Fibroblast of skin of right biceps (primary cell): ENCODE data around the gene ODC1.

Experiments
- DNase-seq: peaks from one replicate; pipeline ENCODE4 v3.0.0-alpha.2; 2013

ODC1 gene

DNA sequence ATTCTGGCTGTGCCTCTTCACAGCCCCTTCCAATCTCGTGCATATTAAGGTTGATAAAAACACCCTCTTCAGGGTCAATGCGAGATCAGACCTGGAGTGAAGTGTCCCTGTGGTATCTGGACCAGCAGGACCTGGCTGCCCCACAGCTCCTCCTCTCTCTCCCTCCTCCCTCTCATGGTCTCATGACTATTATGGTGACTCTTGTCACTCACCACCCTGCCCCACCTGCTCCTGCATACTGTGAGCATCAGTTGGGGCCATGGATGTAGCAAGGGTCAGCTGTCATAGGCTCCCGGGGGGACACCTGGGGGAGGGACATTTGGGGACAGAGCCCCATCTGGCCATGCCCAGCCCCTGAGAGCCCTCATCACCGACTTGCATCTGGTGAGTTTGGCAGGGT, 50.2 kb downstream of the ODC1 start:
- no peak for DNase-seq

DNA sequence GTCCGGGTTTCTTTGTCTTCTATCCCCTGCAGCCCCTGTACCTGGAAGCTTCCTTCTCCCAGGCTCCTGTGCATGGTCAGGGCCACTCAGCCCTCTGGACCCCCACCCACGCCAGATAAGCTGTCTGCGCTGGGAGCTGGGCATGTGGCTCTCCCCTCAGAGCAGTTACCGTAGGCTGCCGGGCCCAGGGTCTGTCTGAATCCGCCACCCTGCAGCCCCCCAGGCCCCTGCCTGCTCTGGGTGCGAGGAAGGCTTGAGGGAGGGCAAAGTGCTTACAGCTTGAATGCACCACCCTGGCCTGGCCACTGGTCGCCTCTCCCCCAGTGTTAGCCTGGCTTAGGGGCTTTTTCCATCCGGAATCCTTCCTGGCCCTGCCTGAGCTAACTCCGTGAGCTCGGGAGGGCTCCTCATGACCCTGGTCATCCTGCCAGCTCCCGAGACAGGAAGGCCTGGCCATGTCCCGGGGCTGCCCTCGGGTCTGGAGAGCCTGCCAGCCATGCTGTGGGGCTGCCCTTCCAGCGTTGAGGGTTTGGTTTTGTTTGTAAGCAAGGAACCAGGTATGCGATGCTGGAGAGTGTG, 50.7 kb downstream of the ODC1 start:
- no peak for DNase-seq

DNA sequence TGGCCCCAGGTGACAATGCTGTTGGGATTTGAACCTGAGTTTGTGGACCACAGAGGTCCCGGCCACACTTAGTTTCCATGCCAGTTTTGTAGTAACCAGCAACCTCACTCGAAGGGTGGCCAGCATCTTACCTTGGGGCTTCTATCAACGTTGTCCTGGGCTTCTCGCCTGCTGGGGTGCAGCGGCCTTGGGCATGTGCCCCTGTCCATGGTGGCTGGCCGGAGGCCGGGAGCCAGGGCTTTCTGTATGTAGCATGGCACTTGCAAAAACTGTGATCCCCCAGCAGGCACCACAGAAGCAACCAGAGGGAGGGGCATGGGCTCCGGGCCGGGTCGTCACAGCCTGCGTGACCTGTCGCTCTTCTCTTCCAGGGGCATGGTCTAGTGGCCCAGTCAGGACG, 51.7 kb downstream of the ODC1 start:
- DNase-seq, result no peak

DNA sequence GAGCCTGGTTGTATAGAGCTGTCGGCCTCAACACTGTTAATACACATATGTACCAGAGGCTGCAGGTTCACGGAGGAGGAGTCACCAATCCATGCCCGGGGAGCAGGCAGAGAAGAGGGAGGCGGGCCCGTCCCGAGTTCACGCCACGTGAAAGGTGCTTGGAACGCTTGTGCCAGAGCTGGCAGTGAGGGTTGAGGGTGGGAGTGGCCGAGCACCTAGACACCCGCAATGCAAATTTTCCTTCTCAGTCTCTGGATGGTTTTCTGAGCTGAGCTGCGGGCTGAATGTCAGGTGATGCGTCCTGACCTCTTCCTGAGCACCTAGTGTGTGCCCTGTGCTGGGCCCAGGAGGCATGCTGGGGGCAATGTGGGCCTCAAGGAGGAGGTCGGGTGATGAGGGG, 52.2 kb downstream of the ODC1 start:
- DNase-seq, result no peak

DNA sequence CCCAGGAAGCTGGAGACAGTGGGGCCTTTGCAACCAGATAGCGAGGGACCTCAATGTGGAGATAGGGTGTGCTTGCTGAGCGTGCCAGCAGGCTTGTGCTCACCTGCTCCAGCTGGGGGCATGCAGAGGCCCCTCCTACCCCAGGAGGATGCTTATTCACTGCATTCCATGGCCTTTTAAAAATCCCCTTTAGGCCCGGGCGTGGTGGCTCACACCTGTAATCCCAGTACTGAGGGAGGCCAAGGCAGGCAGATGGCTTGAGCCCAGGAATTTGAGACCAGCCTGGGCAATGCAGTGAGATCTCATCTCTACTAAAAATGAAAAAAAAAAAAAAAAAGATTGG, 54.5 kb downstream of the ODC1 start:
- no peak for DNase-seq

DNA sequence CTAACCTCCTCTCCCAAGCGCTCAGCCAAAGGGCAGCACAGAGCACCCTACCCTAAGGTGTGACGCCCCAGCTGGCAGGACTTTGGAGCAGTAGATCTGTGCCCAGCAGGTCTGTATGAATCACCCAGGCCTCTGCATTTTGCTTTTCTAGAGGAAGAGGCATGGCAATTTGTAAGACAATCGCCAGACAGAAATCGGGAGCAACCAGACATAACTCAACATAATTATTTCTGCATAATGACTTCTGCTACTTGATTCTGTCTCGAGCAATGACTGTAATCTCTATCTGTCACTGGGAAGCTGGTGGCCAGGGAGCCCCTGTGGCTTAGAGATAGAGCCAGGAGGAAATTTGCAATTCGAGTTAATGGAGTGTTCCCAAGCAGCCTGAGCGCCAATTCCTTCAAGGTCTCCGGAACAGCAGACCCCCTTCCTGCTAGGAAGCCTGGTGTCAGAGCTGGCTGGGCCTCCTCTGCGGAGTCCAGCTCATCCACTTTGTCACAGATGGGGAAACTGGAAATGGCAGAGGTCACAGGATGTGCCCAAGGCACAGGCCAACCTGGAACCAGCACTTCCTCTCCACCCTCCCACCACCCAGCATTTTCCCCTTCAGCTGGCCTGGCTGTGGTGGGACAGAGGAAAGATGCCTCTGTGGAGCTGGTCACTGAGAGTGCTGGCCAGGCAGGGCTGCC, 55.0 kb downstream of the ODC1 start:
- no peak for DNase-seq

DNA sequence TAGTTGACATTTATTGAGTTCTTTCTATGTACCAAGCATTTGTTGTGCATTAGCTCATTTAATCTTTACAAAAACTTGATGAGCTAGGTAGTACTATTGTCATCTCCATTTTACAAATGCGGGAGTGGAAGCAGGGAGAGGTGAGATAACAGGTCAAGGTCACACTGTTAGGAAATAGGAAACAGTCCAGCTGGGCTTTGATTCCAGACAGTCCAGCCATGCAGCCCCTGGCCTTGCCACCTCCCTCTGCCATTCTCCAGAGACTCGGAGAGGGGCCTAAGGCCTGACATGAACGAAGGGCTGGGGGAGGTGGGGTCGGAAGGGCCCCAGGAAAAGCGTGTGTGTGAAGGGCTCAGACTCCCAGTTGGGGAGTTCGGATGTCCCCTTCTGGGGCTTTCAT, 55.6 kb downstream of the ODC1 start:
- DNase-seq, result no peak

DNA sequence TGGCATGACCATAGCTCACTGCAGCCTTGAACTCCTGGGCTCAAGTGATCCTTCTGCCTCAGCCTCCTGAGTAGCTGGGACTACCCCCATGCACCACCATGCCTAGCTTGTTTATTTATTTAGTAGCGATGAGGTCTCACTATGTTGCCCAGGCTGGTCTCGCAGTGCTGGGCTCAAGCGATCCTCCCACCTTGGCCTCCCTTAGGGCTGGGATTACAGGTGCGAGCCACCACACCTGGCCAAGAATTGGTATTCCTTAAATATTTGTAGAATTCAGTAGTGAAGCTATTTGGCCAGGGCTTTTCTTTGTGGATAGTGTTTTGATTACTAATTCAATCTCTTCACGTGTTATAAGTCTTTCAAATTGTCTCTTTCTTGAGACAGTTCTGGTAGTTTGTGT, 56.0 kb downstream of the ODC1 start:
- DNase-seq, result no peak

DNA sequence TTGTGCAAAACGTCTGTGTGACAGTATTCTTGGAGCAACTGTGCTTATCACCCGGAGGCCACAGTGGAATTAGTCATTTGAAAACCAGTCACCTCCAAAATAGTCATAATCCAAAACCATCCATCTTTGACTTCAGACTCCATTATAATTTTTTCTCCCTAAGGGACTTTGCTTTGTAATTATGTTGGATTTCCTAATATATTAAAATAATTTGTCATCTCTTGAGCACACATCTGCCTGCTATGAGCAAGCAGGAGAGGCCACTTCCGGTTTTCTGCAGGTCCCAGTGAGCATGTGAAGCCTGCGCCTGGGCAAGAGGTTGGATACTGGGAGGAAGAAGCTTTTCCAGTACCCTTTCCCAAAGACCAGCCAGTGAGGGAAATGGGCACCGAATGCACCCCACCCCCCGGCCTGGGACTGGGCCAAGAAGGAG, 57.7 kb downstream of the ODC1 start:
- peak; percentile 36 for DNase-seq
